HCT116 (cell line): ENCODE measurements around the gene RYR3. TPM values are rescaled to one million over a fixed set of nuclear protein-coding genes. Genes with fewer than 3 reads are reported as not detected.

Source experiments
- ATAC-seq: fragments of 200-7000 bp; cut with Tn5 transposase; 2 replicates; pipeline ENCODE4 v1.9.1; 2020; ENCODE audit warnings: mild to moderate bottlenecking, moderate library complexity
- BruUV-seq: library from RNA; stranded (reverse); fragments of 400-500 nt; replicated peaks from 2 replicates; lab custom pipeline; 2021; lab: Mats Ljungman, UMichigan
- CTCF ChIA-PET: fragments of 300-600 bp; sonication (Branson Sonifier 250); formaldehyde crosslinking; loops from one replicate; lab custom pipeline; 2021; ENCODE audit warnings: antibody characterized with exemption; lab: Charles Lee
- POLR2A ChIA-PET: fragments of 300-600, 350-600 bp; sonication (Branson Sonifier 250); formaldehyde crosslinking; loops from one replicate; lab custom pipeline; 2021; ENCODE audit warnings: antibody characterized with exemption; lab: Charles Lee
- RAD21 ChIA-PET, 2 experiments: fragments of 300-600 bp; sonication (Branson Sonifier 250); formaldehyde crosslinking; loops; one replicate each; lab custom pipeline; 2023; ENCODE audit warnings: low total read pairs in 2 of 2; ENCODE audit not compliant: uncharacterized antibody in 2 of 2, unreplicated experiment in 2 of 2, low non-redundant PET in 1 of 2; lab: Charles Lee
- DNase-seq: peaks from one replicate; pipeline ENCODE4 v3.0.0-alpha.2; 2010; ENCODE audit warnings: low read depth, low spot score
- H2AFZ ChIP-seq: fragments of 200-600 bp; shearing (Covaris generic), sonication (generic); 2 replicates; pipeline ENCODE4 v1.6.1; 2017; ENCODE audit warnings: low read depth, mixed run types, mixed read lengths, antibody characterized with exemption, low read length; ENCODE audit not compliant: poor library complexity, severe bottlenecking
- H3K27ac ChIP-seq: 2 replicates; pipeline ENCODE4 v1.5.1; 2012; ENCODE audit warnings: low read depth, low read length
- H3K27me3 ChIP-seq: fragments of 200-600 bp; sonication (generic); 2 replicates; pipeline ENCODE4 v1.6.1; 2016; ENCODE audit warnings: mixed run types, low read length, mixed read lengths; ENCODE audit not compliant: insufficient read depth
- H3K36me3 ChIP-seq, 2 experiments: fragments of 200-500 bp in 1 of 2; fragments of 200-600 bp in 1 of 2; sonication (Bioruptor generic) in 1 of 2; sonication (generic) in 1 of 2; 2 replicates each; pipeline versions ENCODE4 v1.5.1 to v1.6.1; 2014 to 2016; ENCODE audit warnings: low read length in 2 of 2, inconsistent platforms in 1 of 2, mixed read lengths in 1 of 2, mixed run types in 1 of 2; ENCODE audit not compliant: insufficient read depth in 2 of 2, control insufficient read depth in 1 of 2
- H3K4me1 ChIP-seq, 2 experiments: fragments of 200-600 bp in 1 of 2; sonication (generic) in 1 of 2; 2 replicates each; pipeline versions ENCODE4 v1.5.1 to v1.6.1; 2012 to 2017; ENCODE audit warnings: low read length in 2 of 2, inconsistent platforms in 1 of 2, mild to moderate bottlenecking in 1 of 2, mixed read lengths in 1 of 2, mixed run types in 1 of 2, moderate library complexity in 1 of 2; ENCODE audit not compliant: insufficient read depth in 2 of 2, control insufficient read depth in 1 of 2
- H3K4me2 ChIP-seq: fragments of 200-600 bp; sonication (generic); 2 replicates; pipeline ENCODE4 v1.6.1; 2017; ENCODE audit warnings: mixed run types, low read length, mixed read lengths
- H3K4me3 ChIP-seq, 2 experiments: fragments of 200-600 bp in 1 of 2; sonication (generic) in 1 of 2; replicated peaks in 1 of 2; 2 replicates each; pipeline ENCODE4 v1.5.1; 2011 to 2016; ENCODE audit warnings: low read length in 2 of 2, control low read depth in 1 of 2, low read depth in 1 of 2, mild to moderate bottlenecking in 1 of 2, mixed read lengths in 1 of 2, mixed run types in 1 of 2
- H3K79me2 ChIP-seq: fragments of 200-600 bp; sonication (generic); 2 replicates; pipeline ENCODE4 v1.6.1; 2017; ENCODE audit warnings: mild to moderate bottlenecking, mixed run types, low read length, moderate library complexity, mixed read lengths; ENCODE audit not compliant: insufficient read depth
- H3K9ac ChIP-seq: fragments of 200-600 bp; sonication (generic); 2 replicates; pipeline ENCODE4 v1.6.1; 2016; ENCODE audit warnings: low read length, mixed read lengths
- H3K9me2 ChIP-seq: fragments of 200-600 bp; sonication (generic), shearing (Covaris generic); 2 replicates; pipeline ENCODE4 v1.6.1; 2017; ENCODE audit warnings: mixed run types, mild to moderate bottlenecking, moderate library complexity; ENCODE audit not compliant: insufficient read depth
- H3K9me3 ChIP-seq, 2 experiments: fragments of 200-500 bp in 1 of 2; fragments of 200-600 bp in 1 of 2; sonication (Bioruptor generic) in 1 of 2; sonication (generic) in 1 of 2; 2 replicates each; pipeline ENCODE4 v1.6.1; 2014 to 2017; ENCODE audit warnings: low read length in 2 of 2, mixed read lengths in 2 of 2, inconsistent platforms in 1 of 2, low read depth in 1 of 2, mild to moderate bottlenecking in 1 of 2, mixed run types in 1 of 2, moderate library complexity in 1 of 2; ENCODE audit not compliant: control insufficient read depth in 1 of 2, insufficient read depth in 1 of 2
- H4K20me1 ChIP-seq: fragments of 200-600 bp; sonication (generic), shearing (Covaris generic); 2 replicates; pipeline ENCODE4 v1.6.1; 2017; ENCODE audit warnings: mixed run types, mild to moderate bottlenecking, moderate library complexity; ENCODE audit not compliant: insufficient read depth
- ATF3 ChIP-seq: IDR thresholded peaks from 2 replicates; pipeline ENCODE4 v1.6.1; 2012
- CEBPB ChIP-seq: IDR thresholded peaks from 2 replicates; pipeline ENCODE4 v1.6.1; 2012; ENCODE audit warnings: low read depth
- CTCF ChIP-seq, 3 experiments: fragments of 200-600 bp in 1 of 3; sonication (generic) in 1 of 3; IDR thresholded peaks in 2 of 3; conservative IDR thresholded peaks in 1 of 3; 2 replicates each; pipeline ENCODE4 v1.5.1; 2012 to 2017; ENCODE audit warnings: low read depth in 2 of 3, low read length in 2 of 3, antibody characterized with exemption in 1 of 3, borderline replicate concordance in 1 of 3, control low read depth in 1 of 3, mild to moderate bottlenecking in 1 of 3, mixed read lengths in 1 of 3, mixed run types in 1 of 3, moderate library complexity in 1 of 3; ENCODE audit not compliant: insufficient read depth in 1 of 3
- ELF1 ChIP-seq: IDR thresholded peaks from 2 replicates; pipeline ENCODE4 v1.6.1; 2012; ENCODE audit warnings: low read depth, borderline replicate concordance
- EZH2 ChIP-seq: fragments of 200-600 bp; sonication (generic); IDR thresholded peaks from 2 replicates; pipeline ENCODE4 v1.6.1; 2017; ENCODE audit warnings: antibody characterized with exemption, mixed run types
- EZH2phosphoT487 ChIP-seq: fragments of 200-600 bp; IDR thresholded peaks from 2 replicates; pipeline ENCODE4 v1.6.1; 2018; ENCODE audit warnings: antibody characterized with exemption, borderline replicate concordance
- REST ChIP-seq: IDR thresholded peaks from 2 replicates; pipeline ENCODE4 v1.6.1; 2012; ENCODE audit warnings: low read depth
- SIN3A ChIP-seq: IDR thresholded peaks from 2 replicates; pipeline ENCODE4 v1.6.1; 2012; ENCODE audit warnings: low read depth
- SRF ChIP-seq: IDR thresholded peaks from 2 replicates; pipeline ENCODE4 v1.6.1; 2012; ENCODE audit warnings: low read depth
- YY1 ChIP-seq: IDR thresholded peaks from 2 replicates; pipeline ENCODE4 v1.6.1; 2011; ENCODE audit warnings: low read length, low read depth, moderate library complexity, mild to moderate bottlenecking; ENCODE audit not compliant: insufficient replicate concordance; ENCODE audit errors: extremely low read depth
- ZFX ChIP-seq: fragments of 450-650 bp; IDR thresholded peaks from 2 replicates; pipeline ENCODE4 v1.6.1; 2017
- intact Hi-C: fragments of 100-400 bp; cut with micrococcal nuclease; formaldehyde crosslinking; loops from 2 replicates; pipeline ENCODE4 v1.10.0; 2022
- total RNA-seq: library from RNA; stranded (reverse); gene quantifications from one replicate; pipeline ENCODE4 v1.2.1, GENCODE V29; 2021; ENCODE audit not compliant: unreplicated experiment
- TF ChIP-seq, protein P1 (sequence below): IDR thresholded peaks from 2 replicates; pipeline ENCODE4 v1.6.1; 2012

Gene RYR3
- total RNA-seq, 1 experiment from 2014 or later, result not detected

- Histone ChIP-seq H3K4me1 (no peaks in the 10 kb centered on the region), H3K79me2 (no peaks in the 10 kb centered on the region), H3K4me2 (no peak overlapping the region), H3K4me3 (no peak overlapping the region), H2AFZ (no peak overlapping the region), H3K9me3 (no peaks in the 10 kb centered on the region), H4K20me1 (no peaks in the 10 kb centered on the region), H3K36me3 (no peaks in the 10 kb centered on the region), H3K9ac (no peak overlapping the region), H3K27me3 (peaks cover 14% of the 10 kb centered on the region), H3K27ac (no peak overlapping the region), H3K9me2 (no peaks in the 10 kb centered on the region)
- DNase-seq, result no peak
- no peak for ATAC-seq
- TF ChIP-seq EZH2phosphoT487 (no peak), YY1 (no peak), SIN3A (no peak), CEBPB (no peak)
- TF ChIP-seq, protein P1, sequence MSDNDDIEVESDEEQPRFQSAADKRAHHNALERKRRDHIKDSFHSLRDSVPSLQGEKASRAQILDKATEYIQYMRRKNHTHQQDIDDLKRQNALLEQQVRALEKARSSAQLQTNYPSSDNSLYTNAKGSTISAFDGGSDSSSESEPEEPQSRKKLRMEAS, result no peak
- no TSS peak for BruUV-seq
- ChIA-PET CTCF (no interaction called here), POLR2A (no interaction called here), RAD21 (no interaction called here)
- intact Hi-C loops, result no loop called here
Measured at GRCh38 chr15:33768670-33769190, 458.0 kb downstream of the RYR3 start.

- Histone ChIP-seq H3K36me3 (no peaks in the 10 kb centered on the region), H3K4me1 (no peaks in the 10 kb centered on the region), H3K79me2 (no peaks in the 10 kb centered on the region), H3K27ac (no peak overlapping the region), H2AFZ (no peak overlapping the region), H3K9ac (no peak overlapping the region), H3K4me3 (no peak overlapping the region), H3K4me2 (no peak overlapping the region), H4K20me1 (no peaks in the 10 kb centered on the region), H3K27me3 (peaks cover 53% of the 10 kb centered on the region), H3K9me2 (no peaks in the 10 kb centered on the region), H3K9me3 (no peaks in the 10 kb centered on the region)
- POLR2A ChIA-PET, result no interaction called here
- DNase-seq (no peak), ATAC-seq (no peak)
- no TSS peak for BruUV-seq
- CTCF ChIA-PET, result no interaction called here
- intact Hi-C loops, result no loop called here
- RAD21 ChIA-PET, result no interaction called here
- no peak for TF ChIP-seq SIN3A
- no peak for TF ChIP-seq CEBPB
- no peak for TF ChIP-seq ELF1
- TF ChIP-seq EZH2phosphoT487, result no peak
- TF ChIP-seq SRF, result no peak
- no peak for TF ChIP-seq EZH2
- TF ChIP-seq ZFX, result no peak
- TF ChIP-seq ATF3, result no peak
- no peak for TF ChIP-seq CTCF (IDR thresholded peaks at IDR 0.05 in 2 of 3, conservative IDR thresholded peaks at IDR 0.05 in 1 of 3; ENCODE audit: borderline replicate concordance in 1 of 3, insufficient read depth in 1 of 3, low read depth in 2 of 3, low read length in 2 of 3)
- TF ChIP-seq REST, result no peak
Measured at GRCh38 chr15:33773969-33774368, 463.2 kb downstream of the RYR3 start.
